HG03175 (cell line): ENCODE measurements around the gene GSTT2B.
"Not testable (repeated sequence)": the region's sequence is repeated elsewhere in the genome, so short reads cannot be mapped to it uniquely, and the experiment has no call there.

Experiments
- ATAC-seq: cut with Tn5 transposase; IDR thresholded peaks from one replicate; pipeline ENCODE4 v1.9.1; 2021; ENCODE audit warnings: mild to moderate bottlenecking, moderate library complexity; ENCODE audit not compliant: unreplicated experiment

The GSTT2B gene

DNA sequence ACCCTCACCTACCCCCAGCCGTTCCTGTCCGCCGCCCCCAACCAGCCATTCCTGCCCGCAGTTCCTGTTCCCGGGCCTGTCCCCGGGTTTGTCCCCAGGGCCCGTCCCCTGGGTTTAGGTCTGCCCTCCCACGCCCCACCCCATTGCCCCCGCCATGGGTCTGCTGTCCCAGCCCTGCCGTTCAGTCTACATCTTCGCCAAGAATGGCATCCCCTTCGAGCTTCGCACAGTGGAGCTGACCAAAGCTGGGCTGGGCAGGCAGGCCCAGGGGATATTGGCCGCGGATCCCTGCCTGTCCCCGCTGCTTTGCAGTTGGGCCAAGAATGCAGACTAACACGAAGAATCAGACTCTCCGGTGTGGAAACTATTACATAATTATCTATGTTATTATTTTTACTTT is 11.2 kb downstream of the GSTT2B start:
- not testable (repeated sequence) for ATAC-seq

DNA sequence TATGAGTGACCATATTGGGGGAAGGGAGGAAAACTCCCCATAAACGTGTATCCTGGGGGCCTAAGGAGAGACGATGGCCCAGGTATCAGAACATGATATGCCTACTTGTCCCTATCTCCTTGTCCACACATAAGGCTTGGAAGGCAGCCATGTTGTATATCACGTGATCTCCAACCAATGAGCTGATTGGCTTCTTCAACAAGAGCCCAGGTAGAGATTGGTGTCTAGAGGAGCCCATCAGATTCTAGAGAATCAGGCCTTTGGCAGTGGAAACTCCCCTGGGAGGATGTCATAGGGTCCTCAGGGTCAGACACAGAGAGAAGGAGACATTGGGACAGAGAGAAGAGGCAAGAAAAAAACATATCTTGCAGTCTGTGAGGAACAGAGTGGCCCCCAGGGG is 13.6 kb downstream of the GSTT2B start:
- ATAC-seq, result not testable (repeated sequence)

DNA sequence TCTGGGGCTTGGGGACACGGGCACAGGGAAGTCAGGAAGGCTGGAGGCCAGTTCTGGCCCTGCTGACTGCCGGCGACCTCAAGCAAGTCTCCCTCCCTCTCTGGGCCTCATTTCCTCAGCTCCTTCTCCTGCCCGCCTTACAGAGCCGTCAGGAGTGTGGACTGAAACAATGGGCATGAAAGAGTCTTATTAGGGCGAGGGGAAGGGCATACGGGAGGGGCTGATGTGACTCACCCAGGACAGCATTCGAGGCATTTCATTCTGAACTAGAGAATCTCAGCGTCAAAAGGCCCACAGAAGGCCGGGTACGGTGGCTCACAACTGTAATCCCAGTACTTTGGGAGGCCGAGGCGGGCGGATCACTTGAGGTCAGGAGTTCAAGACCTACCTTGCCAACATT is 20.8 kb downstream of the GSTT2B start:
- ATAC-seq, result not testable (repeated sequence)

DNA sequence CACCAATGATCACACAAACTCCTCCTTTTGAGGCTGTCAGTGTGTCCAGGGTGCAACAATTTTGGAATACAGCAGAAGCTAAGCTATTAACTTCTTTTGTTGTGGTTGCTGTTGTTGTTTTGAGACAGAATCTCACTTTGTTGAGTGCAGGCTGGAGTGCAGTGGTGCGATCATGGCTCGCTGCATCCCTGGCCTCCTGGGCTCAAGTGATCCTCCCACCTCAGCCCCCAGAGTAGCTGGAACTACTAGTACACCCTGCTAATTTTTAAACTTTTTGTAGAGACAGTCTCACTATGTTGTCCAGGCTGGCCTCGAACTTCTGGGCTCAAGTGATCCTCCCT is 22.0 kb downstream of the GSTT2B start:
- no peak for ATAC-seq

DNA sequence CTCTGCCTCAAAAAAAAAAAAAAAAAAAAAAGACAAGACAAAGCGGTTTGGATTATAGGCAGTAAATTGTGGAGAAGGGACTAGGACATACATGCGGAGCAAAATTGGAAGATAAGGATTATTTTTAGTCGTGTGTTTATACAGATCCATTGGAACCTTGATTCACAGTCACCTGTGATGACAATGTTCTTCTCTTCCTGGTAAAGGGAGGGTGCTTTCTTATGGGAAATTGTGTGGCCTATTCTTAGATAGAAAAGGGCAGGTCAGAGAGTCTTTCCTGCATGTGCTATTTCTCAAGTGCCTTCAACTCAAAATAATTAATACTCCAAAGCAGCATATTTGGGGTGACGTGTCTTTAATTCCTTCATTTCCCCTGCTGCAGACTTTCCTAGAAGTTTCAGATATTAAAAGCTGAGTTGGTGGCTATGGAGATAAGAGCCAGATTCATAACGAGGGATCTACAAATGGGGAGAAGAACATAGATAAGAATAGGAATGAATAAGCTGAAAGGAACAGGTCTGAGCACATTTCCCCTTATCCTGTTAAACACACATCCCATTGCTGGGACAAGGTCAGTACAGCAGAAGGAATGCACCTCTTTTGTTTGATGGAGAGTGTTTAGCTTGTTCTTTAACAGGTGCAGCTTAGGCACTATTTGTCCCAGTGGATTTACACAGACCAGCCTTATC is 22.5 kb downstream of the GSTT2B start:
- ATAC-seq, result no peak

DNA sequence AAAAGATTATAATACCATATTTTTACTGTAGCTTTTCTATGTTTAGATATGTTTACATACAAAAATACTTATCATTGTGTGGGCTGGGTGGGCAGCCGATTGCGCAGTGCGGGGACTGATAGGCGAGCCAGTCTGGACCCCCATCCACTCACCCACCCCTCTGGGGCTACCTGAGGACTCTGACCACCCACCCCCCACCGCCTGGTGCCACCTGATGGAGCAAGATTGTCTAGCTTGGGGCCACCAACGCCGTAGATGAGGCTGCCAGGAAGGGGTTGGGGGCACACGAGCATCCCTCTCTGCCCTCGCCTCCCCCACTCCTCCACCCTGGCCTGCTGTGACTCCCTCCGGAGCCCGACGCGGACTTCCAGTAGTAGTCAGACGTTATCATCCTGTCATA is 34.4 kb downstream of the GSTT2B start:
- no peak for ATAC-seq

DNA sequence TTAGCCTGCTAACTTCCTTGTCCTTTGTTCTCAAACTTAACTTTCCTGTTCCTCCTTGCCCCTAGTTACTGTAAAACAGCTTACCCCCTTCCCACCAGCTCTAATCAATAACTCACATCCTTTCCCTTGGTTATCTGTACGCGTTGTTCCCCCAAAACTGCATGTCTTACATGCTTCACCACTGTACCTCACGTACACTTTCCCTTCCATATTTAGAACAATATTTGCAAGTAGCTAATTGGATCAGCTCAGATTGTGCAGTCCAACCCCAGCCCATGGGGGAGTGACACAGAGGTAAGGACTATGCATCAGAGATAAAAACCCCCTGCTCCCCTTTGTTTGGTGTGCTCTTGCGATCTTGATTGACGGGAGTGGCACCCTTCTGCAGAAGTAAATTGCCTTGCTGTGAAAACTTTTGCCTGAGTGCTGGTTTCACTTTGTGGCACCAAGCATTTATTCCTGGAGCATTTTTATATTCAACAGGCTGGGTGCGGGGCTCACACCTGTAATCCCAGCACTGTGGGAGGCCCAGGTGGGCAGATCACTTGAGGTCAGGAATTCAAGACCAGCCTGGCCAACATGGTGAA is 35.9 kb downstream of the GSTT2B start:
- ATAC-seq, result no peak

DNA sequence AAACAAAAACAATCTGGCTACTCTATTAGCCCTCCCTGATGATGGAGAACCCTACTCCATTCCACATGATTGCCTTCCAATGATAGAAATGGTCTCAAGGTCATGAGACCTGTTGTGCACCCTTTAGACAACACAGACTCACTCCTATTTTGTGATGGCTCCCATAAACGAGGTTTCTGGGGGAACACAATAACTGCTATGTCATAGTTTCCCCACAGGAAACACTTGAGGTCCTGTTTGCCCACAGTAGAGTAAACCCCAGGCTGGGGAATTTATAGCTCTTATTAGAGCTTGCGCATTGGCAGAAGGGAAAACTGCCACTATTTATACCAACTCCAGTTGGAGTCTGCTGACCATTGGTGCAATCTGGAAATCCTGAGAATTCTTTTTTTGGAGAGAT is 38.1 kb downstream of the GSTT2B start:
- ATAC-seq, result no peak

DNA sequence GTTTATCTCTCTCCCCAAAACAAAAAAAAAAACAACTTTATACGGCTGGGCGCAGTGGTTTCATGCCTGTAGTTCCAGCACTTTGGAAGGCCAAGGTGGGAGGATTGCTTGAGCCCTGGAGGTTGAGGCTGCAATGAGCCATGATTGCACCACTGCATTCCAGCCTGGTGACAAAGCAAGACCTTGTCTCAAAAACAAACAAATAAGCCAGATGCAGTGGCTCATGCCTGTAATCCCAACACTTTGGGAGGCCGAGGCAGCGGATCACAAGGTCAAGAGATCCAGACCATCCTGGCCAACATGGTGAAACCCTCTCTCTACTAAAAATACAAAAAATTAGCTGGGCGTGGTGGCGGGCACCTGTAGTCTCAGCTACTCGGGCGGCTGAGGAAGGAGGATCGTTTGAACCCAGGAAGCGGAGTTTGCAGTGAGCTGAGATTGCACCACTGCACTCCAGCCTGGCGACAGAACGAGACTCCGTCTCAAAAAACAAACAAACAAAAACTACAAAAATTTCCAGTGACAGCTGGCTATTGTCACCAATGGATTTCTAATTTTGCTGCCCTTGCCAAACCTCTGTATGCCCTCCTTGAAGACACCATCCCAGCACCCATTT is 39.3 kb downstream of the GSTT2B start:
- not testable (repeated sequence) for ATAC-seq

DNA sequence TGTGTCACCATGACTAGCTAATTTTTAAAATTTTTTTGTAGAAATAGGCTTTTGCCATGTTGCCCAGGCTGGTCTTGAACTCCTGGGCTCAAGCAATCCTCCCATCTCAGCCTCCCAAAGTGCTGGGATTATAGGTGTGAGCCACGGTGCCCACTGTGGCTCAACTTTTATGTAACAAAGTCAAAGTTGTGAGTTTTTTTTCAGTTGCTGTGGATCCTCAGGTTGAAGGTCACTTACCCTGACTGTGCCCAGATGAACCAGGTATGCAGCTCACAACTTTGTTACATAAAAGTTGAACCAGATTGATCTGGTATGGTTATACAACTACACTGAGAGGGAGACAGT is 40.8 kb downstream of the GSTT2B start:
- not testable (repeated sequence) for ATAC-seq

DNA sequence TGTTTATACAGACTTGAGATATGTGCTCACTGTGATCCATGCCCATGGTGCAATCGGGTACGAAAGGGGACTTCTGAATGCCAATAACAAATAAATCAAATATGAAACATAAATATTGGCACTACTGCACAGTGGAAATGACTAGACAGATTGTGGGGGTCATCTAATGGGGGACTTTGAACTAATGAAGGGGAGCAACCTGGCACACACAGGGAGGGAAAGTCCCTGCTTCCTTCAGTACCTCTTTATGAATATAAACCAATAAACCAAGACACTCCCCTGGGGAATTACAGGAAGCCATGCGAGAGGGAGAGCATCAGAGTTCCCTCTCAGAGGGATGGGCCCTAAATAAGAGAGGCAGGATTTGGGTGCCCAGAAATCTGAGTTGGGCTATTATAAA is 45.7 kb downstream of the GSTT2B start:
- ATAC-seq, result no peak

DNA sequence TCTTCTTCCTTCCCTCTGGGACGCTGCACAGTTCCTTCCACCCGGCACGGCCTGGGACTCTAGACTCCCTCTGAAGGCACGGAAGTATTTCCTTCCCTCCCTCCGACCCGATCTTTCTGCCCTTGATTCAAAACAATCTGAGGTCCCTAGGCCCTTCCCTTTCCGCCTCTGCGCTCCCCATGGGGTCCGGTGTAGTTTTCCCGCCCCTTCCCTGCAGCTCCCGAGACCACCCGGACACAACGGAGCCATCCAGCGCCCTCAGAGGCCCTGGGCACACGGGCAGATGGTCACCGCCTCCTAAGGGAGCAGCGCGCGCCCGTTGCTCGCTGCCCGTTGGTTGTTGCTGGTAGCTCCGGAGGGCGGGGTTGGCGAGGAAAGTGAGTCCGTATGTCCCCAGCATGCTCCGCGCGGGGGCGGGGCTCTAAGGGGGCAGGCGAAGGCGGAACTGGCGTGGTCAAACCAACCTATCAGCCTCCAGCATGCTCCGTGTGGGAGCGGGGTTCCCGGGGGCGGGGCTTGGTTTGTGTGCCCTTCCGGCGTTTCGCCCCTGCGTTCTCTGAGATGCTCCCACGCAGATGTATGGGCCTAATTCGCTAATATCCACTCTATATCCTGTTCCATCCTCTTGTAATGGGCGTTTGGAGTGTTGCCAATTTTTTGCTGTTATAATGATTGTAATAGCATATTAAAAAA is 47.2 kb downstream of the GSTT2B start:
- peak; percentile 96 for ATAC-seq

DNA sequence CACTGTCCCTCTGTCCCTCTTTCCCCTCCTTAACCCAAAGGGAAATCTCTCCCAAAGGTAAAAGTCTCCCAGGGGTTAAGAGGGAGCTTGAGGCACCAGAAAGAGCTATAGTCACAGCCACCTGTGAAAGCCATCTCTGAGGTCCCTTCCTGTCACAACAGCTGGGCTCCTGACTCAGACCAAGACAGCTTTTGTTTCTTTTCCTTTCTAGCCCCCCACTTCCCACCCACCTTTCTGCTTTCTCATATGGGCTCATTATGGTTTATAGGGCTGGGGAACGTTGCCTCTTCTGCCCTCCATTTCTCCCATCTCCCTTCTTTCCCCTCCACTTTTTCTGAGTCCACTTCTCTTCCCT is 47.7 kb downstream of the GSTT2B start:
- no peak for ATAC-seq

DNA sequence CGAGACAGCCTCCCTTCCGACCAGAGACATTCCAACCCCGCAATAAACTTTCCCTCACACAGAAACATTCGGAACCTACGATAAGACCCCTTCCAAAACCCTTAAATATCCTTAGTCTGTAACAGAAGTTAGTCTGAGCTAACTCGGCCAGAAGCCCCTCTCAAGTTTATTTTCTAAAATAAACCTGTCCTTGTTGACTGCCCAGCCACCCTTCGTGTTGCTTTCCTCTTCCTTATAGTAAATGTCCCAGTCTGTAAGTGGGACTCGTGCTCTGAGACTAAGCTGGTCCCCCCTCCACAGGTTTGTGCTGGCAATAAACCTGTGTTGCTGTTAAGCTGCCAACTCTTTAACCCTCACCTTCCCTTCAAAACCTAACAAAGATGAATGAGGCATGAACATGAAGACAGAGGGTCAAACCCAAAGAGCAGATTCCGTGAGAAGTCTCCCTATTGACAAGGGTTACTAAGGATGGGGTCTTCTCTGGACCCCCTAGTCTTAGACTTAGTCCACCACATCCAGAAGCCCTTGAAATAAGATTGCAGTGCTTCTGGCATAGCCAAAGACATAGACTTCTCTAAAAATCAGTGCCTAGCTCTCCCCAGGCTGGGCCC is 48.6 kb downstream of the GSTT2B start:
- no peak for ATAC-seq

DNA sequence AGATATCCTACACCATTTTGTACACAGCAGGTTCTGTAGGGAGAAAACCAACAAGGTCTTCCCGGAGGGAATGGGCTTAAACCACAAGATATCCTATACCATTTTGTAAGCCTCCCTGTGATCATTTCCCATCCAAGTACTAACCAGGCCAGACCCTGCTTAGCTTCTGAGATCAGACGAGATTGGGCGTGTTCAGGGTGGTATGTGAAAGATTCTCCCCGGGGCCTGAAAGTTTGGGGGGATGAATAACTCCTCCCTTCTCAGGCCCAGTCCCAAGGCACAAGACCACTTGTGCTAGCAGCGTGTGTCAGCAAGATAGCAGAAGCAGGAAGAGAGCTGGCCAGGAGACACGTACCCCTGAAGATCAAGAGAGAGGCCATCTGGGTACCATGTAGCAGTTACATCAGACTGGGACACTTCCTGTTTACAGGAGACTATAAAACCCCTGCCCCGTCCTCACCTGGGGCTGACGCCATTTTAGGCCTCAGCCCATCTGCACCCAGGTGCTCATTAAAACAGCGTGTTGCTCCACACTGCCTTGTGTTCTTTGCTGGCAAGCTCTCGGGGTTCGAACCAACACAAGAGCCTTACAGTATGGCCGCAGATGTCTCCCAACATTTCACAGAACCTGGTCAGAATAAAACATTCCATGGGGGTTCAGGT is 49.5 kb downstream of the GSTT2B start:
- ATAC-seq, result no peak

DNA sequence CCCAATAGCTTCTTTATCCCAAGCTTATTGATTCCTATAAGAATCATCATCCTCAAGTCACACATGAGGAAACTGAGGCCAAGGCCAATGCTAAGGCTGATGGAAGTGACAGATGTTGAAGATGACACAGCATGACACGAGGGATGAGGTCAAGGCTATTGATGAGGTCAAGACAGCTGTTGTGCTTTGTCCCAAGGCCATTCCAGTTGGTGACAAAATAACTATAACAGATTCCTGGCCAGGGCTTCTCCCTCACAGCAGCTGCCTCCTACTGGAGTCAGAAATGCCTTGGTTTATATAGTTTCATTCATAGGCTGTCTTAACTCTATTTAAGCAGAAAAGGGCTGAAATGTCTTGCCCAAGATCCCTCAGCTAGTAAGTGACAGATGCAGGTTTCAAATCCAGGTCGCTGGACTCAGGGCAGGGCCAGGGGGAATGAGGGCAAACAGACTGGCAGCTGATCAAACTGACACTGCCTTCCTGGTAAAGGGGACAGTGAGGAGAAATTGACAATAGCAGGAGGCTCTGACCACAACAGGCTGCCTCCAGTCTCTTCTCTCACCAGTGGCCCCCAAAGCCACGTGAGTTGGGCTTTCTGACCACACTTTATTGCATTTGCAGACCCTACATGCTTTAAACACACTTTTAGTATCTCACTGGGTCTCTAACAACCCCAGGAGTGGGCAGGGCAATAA is 50.4 kb downstream of the GSTT2B start:
- ATAC-seq, result no peak

DNA sequence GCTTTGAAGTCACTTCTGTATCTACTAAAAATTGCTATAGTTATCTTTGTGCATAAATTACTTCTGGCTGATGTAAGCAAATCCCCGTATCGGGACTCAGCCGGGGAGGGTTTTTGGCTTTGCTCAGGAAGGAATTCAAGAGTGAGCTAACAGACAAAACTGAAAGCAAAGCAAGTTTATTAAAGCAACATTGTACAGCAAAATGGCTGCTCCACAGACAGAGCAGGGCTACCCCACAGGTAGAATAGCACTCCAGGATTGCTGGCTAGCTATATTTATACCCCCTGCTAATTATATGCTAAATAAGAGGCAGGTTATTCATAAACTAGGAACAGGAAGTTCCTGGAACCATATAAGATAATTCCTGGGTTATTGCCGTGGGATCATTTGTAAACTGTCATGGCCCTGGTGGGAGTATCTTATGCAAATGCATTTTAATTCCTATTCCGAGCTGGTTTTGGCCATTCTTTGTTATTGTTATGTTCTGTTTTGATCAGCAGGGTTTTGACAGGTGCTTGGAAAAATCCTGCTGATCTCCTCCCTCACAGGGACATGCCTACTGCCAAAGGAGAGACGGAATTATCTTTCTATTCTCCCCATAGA is 51.6 kb downstream of the GSTT2B start:
- no peak for ATAC-seq

DNA sequence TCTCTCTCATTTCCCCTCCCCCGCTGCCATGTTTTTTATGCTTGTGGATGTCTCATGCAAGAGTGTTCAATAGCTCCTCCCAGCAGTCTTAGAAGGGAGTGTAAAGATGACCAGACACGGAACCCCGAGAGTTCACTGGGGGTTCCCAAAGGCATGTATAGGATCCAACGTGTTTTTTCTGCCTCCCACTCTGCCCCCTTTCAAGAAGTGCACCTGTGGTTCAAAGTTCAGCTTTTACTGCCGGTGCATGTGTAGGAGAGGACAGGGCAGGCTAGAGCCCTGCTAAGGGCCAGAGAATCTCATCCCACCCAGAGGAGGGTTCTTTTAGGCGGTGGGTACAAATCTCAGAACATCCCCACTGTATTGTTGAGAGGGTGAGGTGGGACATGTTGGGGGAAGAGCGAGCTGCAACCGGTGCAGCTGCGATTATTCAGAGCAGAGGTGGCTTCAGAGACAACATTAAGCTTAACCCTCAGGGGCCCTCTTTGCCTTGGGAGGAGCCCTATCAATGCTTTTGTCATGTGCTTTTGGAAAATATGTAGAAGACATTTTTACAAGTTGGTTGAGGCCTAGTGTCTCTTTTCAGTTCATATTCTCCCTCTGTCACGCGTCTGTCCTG is 52.3 kb downstream of the GSTT2B start:
- no peak for ATAC-seq

DNA sequence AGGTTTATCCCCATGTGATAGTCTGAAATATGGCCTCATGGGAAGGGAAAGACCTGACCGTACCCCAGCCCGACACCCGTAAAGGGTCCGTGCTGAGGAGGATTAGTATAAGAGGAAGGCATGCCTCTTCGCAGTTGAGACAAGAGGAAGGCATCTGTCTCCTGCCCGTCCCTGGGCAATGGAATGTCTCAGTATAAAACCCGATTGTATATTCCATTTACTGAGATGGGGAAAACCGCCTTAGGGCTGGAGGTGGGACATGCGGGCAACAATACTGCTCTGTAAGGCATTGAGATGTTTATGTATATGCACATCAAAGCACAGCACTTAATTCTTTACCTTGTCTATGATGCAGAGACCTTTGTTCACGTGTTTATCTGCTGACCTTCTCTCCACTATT is 53.6 kb downstream of the GSTT2B start:
- not testable (repeated sequence) for ATAC-seq
